Parathyroid adenoma (tissue), 2 donors: ENCODE data around the gene TBC1D8.

ENCODE experiments used
- H2AFZ ChIP-seq: fragments of 300-600 bp; sonication (generic); one replicate; pipeline ENCODE4 v1.7.0; 2017; ENCODE audit warnings: antibody characterized with exemption, mild to moderate bottlenecking
- H3K27ac ChIP-seq: fragments of 300-600 bp; sonication (generic); one replicate; pipeline ENCODE4 v1.7.0; 2017
- H3K27me3 ChIP-seq: fragments of 300-600 bp; sonication (generic); one replicate; pipeline ENCODE4 v1.7.0; 2017; ENCODE audit warnings: low read length; ENCODE audit not compliant: control insufficient read depth, insufficient read depth
- H3K36me3 ChIP-seq: fragments of 300-600 bp; sonication (generic); one replicate; pipeline ENCODE4 v1.7.0; 2017; ENCODE audit warnings: low read length; ENCODE audit not compliant: control insufficient read depth, insufficient read depth
- H3K4me1 ChIP-seq: fragments of 300-600 bp; sonication (generic); one replicate; pipeline ENCODE4 v1.7.0; 2017; ENCODE audit warnings: control low read depth
- H3K4me2 ChIP-seq: fragments of 300-600 bp; sonication (generic); one replicate; pipeline ENCODE4 v1.7.0; 2017; ENCODE audit warnings: low read length
- H3K4me3 ChIP-seq: fragments of 300-600 bp; sonication (generic); one replicate; pipeline ENCODE4 v1.7.0; 2017; ENCODE audit warnings: low read depth, low read length
- H3K79me2 ChIP-seq: fragments of 300-600 bp; sonication (generic); one replicate; pipeline ENCODE4 v1.7.0; 2017; ENCODE audit warnings: control low read depth
- H3K9ac ChIP-seq: fragments of 300-600 bp; sonication (generic); one replicate; pipeline ENCODE4 v1.7.0; 2017; ENCODE audit warnings: mild to moderate bottlenecking
- H3K9me3 ChIP-seq: fragments of 300-600 bp; sonication (generic); one replicate; pipeline ENCODE4 v1.7.0; 2017; ENCODE audit warnings: low read length; ENCODE audit not compliant: control insufficient read depth
- TF ChIP-seq, protein P1 (sequence below): fragments of 300-600 bp; sonication (generic); IDR thresholded peaks from one replicate; pipeline ENCODE4 v1.7.0; 2017; ENCODE audit warnings: antibody characterized with exemption, mild to moderate bottlenecking
- donor health status: primary hyperparathyroidism.

The TBC1D8 gene

DNA sequence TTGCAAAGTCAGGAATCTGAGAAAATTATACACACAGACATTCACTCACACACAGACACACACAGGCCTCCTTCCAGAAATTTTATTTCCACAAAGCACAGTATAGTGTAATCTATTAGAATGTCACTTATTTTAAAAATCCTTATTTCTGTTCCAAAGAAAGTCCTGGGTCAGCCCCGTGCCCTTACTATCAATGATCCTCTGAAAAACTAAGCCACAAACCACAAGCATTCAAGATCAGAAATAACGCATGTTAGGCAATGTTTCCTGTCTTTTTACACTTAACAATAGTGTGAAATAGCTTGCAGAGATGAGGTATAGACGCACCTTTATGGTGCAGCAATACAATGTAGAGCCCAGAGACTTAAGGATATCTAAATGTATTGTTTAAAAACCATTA lies 25.8 kb downstream of the TBC1D8 start:
- H3K27me3 ChIP-seq, result no peaks in the 10 kb centered on the region
- no peaks in the 10 kb centered on the region for H3K36me3 ChIP-seq
- H3K9ac ChIP-seq, result no peak overlapping the region
- TF ChIP-seq, protein P1, sequence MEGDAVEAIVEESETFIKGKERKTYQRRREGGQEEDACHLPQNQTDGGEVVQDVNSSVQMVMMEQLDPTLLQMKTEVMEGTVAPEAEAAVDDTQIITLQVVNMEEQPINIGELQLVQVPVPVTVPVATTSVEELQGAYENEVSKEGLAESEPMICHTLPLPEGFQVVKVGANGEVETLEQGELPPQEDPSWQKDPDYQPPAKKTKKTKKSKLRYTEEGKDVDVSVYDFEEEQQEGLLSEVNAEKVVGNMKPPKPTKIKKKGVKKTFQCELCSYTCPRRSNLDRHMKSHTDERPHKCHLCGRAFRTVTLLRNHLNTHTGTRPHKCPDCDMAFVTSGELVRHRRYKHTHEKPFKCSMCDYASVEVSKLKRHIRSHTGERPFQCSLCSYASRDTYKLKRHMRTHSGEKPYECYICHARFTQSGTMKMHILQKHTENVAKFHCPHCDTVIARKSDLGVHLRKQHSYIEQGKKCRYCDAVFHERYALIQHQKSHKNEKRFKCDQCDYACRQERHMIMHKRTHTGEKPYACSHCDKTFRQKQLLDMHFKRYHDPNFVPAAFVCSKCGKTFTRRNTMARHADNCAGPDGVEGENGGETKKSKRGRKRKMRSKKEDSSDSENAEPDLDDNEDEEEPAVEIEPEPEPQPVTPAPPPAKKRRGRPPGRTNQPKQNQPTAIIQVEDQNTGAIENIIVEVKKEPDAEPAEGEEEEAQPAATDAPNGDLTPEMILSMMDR, result no peak
- peaks cover 5% of the 10 kb centered on the region for H3K4me1 ChIP-seq
- H3K4me3 ChIP-seq, result no peak overlapping the region
- no peaks in the 10 kb centered on the region for H3K9me3 ChIP-seq
- peaks cover 18% of the 10 kb centered on the region for H3K79me2 ChIP-seq
- no peak overlapping the region for H3K4me2 ChIP-seq
- H3K27ac ChIP-seq, result no peak overlapping the region
- no peak overlapping the region for H2AFZ ChIP-seq

DNA sequence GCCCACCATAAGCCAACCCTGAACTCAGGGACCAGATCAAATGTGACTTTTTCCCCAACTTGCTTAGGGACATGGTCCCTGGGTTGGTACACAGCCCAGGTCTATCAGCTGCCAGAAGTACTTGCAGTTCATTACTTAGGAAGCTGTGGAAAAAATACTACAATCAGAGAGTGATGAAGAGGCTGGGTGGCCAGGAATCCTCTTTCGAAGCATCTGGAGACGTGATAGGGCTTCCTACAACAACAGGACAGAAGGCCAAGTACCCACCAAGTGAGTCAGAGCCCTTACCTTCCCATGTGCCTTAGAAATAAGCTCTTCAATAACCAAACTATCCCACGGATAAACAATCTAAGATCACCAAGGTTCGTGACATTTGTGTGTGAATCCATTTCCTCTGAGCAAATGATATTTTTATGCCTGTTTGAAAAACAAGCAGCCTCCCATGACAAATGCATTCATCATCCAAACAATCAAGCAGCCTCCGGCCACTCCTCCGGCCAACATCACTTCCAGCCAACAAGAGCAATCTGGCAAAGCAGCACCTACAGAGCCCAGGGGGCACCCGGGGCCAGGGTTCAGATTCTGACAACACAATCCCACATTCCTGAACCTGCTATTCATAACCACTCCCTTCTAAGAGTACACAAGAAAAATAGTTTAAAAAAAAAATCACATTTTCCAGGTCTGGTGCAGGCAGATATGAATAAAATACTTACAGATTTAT lies 26.4 kb downstream of the TBC1D8 start:
- peaks cover 14% of the 10 kb centered on the region for H3K79me2 ChIP-seq
- H3K4me1 ChIP-seq, result peaks cover 5% of the 10 kb centered on the region
- peak overlapping the region; percentile 2 for H3K27ac ChIP-seq
- H3K4me3 ChIP-seq, result no peak overlapping the region
- no peak overlapping the region for H3K4me2 ChIP-seq
- no peak overlapping the region for H3K9ac ChIP-seq
- H3K27me3 ChIP-seq, result no peaks in the 10 kb centered on the region
- H2AFZ ChIP-seq, result no peak overlapping the region
- no peaks in the 10 kb centered on the region for H3K9me3 ChIP-seq
- TF ChIP-seq, protein P1, result no peak
- no peaks in the 10 kb centered on the region for H3K36me3 ChIP-seq

DNA sequence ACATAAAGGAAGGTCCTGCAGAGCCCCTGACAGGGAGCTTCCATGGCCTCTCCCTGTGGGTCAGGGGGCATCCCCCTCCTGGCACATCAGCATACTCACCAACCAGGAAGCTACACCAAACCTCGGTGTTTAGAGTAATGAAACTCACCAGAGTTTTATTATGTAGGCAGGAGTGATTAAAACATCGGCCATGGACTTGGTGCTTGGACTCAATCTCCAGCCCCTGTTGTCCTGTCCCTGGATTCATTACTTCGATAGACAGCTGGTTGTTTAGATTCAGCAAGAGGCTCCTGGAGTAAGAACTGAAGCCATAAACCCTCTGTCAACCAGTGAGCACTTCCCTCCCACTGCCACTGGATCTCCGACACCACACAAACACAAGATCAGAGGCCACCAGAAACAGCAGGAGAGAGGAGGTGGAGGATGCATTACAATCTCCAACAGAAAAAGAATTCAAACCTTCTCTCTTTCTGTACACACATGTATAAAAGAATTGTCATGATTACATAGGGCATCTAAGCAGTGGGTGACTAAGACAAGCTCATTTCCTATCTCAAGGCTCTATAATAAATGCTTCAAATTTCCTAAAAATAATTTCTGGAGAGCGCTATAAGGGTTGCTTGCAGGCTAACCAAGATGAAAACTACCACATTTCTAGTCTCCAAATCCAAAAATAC lies 27.2 kb downstream of the TBC1D8 start:
- TF ChIP-seq, protein P1, result no peak
- H3K27me3 ChIP-seq, result no peaks in the 10 kb centered on the region
- H3K27ac ChIP-seq, result peak overlapping the region; percentile 2
- no peaks in the 10 kb centered on the region for H3K9me3 ChIP-seq
- no peaks in the 10 kb centered on the region for H3K36me3 ChIP-seq
- H2AFZ ChIP-seq, result no peak overlapping the region
- no peak overlapping the region for H3K4me2 ChIP-seq
- H3K79me2 ChIP-seq, result peaks cover 9% of the 10 kb centered on the region
- H3K4me3 ChIP-seq, result no peak overlapping the region
- H3K9ac ChIP-seq, result no peak overlapping the region
- H3K4me1 ChIP-seq, result peaks cover 5% of the 10 kb centered on the region

DNA sequence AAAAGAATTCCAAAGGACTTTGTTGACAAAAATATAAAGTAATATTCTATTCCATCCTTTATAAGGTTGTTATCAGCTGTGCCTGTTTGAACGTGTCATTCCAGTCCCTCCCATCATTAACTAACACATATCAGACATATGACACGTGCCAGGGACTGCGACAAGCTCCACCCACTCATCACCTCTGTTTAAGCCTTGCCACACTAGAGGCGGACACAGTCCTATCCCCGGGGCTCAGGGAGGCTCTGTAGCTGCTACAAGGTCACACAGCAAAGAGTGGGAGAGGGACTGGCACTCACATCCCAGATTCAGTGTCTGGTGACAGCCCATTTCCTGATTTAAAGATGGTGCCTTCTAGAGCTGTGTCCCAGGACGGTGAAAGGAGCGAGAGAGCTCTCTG lies 30.0 kb downstream of the TBC1D8 start:
- H2AFZ ChIP-seq, result no peak overlapping the region
- no peak overlapping the region for H3K4me2 ChIP-seq
- no peaks in the 10 kb centered on the region for H3K9me3 ChIP-seq
- no peaks in the 10 kb centered on the region for H3K36me3 ChIP-seq
- peaks cover 5% of the 10 kb centered on the region for H3K4me1 ChIP-seq
- no peak overlapping the region for H3K9ac ChIP-seq
- peaks cover 12% of the 10 kb centered on the region for H3K79me2 ChIP-seq
- no peaks in the 10 kb centered on the region for H3K27me3 ChIP-seq
- H3K4me3 ChIP-seq, result no peak overlapping the region
- TF ChIP-seq, protein P1, result no peak
- no peak overlapping the region for H3K27ac ChIP-seq
